Smooth muscle cell (in vitro differentiated cells): Measurements from ENCODE around the gene CD164L2. TPM values are rescaled to one million over a fixed set of nuclear protein-coding genes. Genes with fewer than 3 reads are reported as not detected.

Experiments
- DNase-seq: peaks from one replicate; lab custom pipeline; 2025; ENCODE audit not compliant: unreplicated experiment; lab: John Stamatoyannopoulos, UW
- H2AFZ ChIP-seq: fragments of 200-600 bp; sonication (generic); 2 replicates; pipeline ENCODE4 v1.6.0; 2016; ENCODE audit warnings: antibody characterized with exemption, low read depth, mild to moderate bottlenecking
- H3F3A ChIP-seq: fragments of 200-600 bp; sonication (generic); 2 replicates; pipeline ENCODE4 v1.6.0; 2017; ENCODE audit warnings: antibody characterized with exemption, low read depth
- H3K27ac ChIP-seq: fragments of 200-600 bp; sonication (generic); 2 replicates; pipeline ENCODE4 v1.5.1; 2016; ENCODE audit warnings: low read depth, mild to moderate bottlenecking
- H3K27me3 ChIP-seq: fragments of 200-600 bp; sonication (generic); 2 replicates; pipeline ENCODE4 v1.6.1; 2016; ENCODE audit warnings: low read depth, mild to moderate bottlenecking
- H3K36me3 ChIP-seq: fragments of 200-600 bp; sonication (generic); 2 replicates; pipeline ENCODE4 v1.5.1; 2016; ENCODE audit warnings: low read depth
- H3K4me1 ChIP-seq: fragments of 200-600 bp; sonication (generic); 2 replicates; pipeline ENCODE4 v1.5.1; 2016; ENCODE audit warnings: low read depth
- H3K4me2 ChIP-seq: fragments of 200-600 bp; sonication (generic); 2 replicates; pipeline ENCODE4 v1.6.0; 2016; ENCODE audit warnings: mild to moderate bottlenecking
- H3K4me3 ChIP-seq: fragments of 200-600 bp; sonication (generic); 2 replicates; pipeline ENCODE4 v1.5.1; 2016; ENCODE audit warnings: mild to moderate bottlenecking
- H3K79me2 ChIP-seq: fragments of 200-600 bp; sonication (generic); 2 replicates; pipeline ENCODE4 v1.6.0; 2016; ENCODE audit warnings: low read depth, mild to moderate bottlenecking
- H3K9ac ChIP-seq: fragments of 200-600 bp; sonication (generic); 2 replicates; pipeline ENCODE4 v1.6.0; 2016; ENCODE audit warnings: low read depth
- H3K9me3 ChIP-seq: fragments of 200-600 bp; sonication (generic); replicated peaks from 2 replicates; pipeline ENCODE4 v1.5.1; 2016; ENCODE audit warnings: low read depth
- H4K20me1 ChIP-seq: fragments of 200-600 bp; sonication (generic); 2 replicates; pipeline ENCODE4 v1.6.0; 2016; ENCODE audit warnings: low read depth
- CTCF ChIP-seq: fragments of 200-600 bp; sonication (generic); IDR thresholded peaks from 2 replicates; pipeline ENCODE4 v1.5.1; 2017; ENCODE audit warnings: borderline replicate concordance, mild to moderate bottlenecking, antibody characterized with exemption; ENCODE audit not compliant: insufficient read depth, poor library complexity, severe bottlenecking
- WGBS: methylation state at CpG from one replicate; pipeline ENCODE4 v1.1.7; 2016; ENCODE audit warnings: low lambda C conversion rate; 5-methylcytosine and 5-hydroxymethylcytosine counted together
- polyA plus RNA-seq: library from polyadenylated mRNA; unstranded; fragments of >200 nt; fragmentation: Nextera tagmentation; extraction: Ambion mirVana; gene quantifications from 2 replicates; pipeline ENCODE4 v1.2.1, GENCODE V29; 2016
- total RNA-seq: library from RNA; depleted of rRNA; stranded (reverse); fragments of >200 nt; gene quantifications from 2 replicates; pipeline ENCODE4 v1.2.3, GENCODE V29; 2014

CD164L2 gene
- total and polyA plus RNA-seq, 2 experiments from 2014 or later = 0.31 to 0.45 TPM

GRCh38 chr1:27348861-27349783, 34.0 kb downstream of the CD164L2 start:
- Histone ChIP-seq H4K20me1 (no peaks in the 10 kb centered on the region), H3K4me1 (peaks cover 7% of the 10 kb centered on the region), H3K27me3 (no peaks in the 10 kb centered on the region), H2AFZ (no peak overlapping the region), H3K36me3 (no peaks in the 10 kb centered on the region), H3K9ac (no peak overlapping the region), H3K4me2 (peak overlapping the region; percentile 78), H3K9me3 (no peaks in the 10 kb centered on the region), H3K79me2 (no peaks in the 10 kb centered on the region), H3K27ac (no peak overlapping the region), H3K4me3 (peak overlapping the region; percentile 44), H3F3A (no peaks in the 10 kb centered on the region)
- DNase-seq = no peak
- no peak for TF ChIP-seq CTCF
- 23% methylated on average over 37 of the region's 51 CpGs for WGBS

DNA sequence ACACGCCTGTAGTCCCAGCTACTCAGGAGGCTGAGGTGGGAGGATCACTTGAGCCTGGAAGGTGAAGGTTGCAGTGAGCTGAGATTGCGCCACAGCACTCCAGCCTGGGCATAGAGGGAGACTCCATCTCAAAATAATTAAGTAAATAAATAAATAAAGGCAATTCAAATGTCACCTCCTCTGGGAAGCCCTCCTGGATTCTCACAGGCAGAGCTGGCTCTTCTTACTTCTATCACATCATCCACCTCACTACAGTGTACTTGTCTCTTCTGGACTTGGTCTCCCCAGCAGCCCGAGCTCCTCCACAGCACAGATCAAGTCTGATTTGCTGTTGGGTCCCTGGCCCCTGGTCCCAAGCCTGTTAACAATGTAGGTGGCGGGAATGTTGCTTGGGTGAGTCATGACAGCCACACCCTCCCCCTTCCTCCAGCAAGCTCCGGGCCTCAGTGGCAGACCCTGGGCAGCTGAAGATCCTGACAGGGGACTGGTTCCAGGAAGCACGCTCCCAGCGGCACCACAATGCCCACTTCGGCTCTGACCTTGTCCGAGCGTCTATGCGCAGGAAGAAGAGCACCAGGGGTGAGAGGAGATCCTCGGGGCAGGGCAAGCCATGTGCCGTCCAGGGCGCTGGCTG, 36.0 kb downstream of the CD164L2 start:
- TF ChIP-seq CTCF = no peak
- WGBS = 77% methylated on average over 14 of the region's 14 CpGs
- DNase-seq = no peak
- no peak overlapping the region for H3K27ac ChIP-seq
- no peak overlapping the region for H3K4me3 ChIP-seq
- H3K4me2 ChIP-seq = no peak overlapping the region
- no peaks in the 10 kb centered on the region for H4K20me1 ChIP-seq
- H3F3A ChIP-seq = no peaks in the 10 kb centered on the region
- H3K27me3 ChIP-seq = no peaks in the 10 kb centered on the region
- no peak overlapping the region for H2AFZ ChIP-seq
- no peaks in the 10 kb centered on the region for H3K9me3 ChIP-seq
- H3K36me3 ChIP-seq = no peaks in the 10 kb centered on the region
- peaks cover 17% of the 10 kb centered on the region for H3K4me1 ChIP-seq
- H3K79me2 ChIP-seq = no peaks in the 10 kb centered on the region
- H3K9ac ChIP-seq = no peak overlapping the region

- DNase-seq = no peak
- no peak overlapping the region for H3K4me3 ChIP-seq
- H3K9ac ChIP-seq = no peak overlapping the region
- H3K4me2 ChIP-seq = no peak overlapping the region
- 99% methylated on average over 8 of the region's 8 CpGs for WGBS
- H3K36me3 ChIP-seq = no peaks in the 10 kb centered on the region
- TF ChIP-seq CTCF = no peak
- no peak overlapping the region for H3K27ac ChIP-seq
- no peaks in the 10 kb centered on the region for H4K20me1 ChIP-seq
- peaks cover 25% of the 10 kb centered on the region for H3K4me1 ChIP-seq
- no peaks in the 10 kb centered on the region for H3K27me3 ChIP-seq
- H3K9me3 ChIP-seq = no peaks in the 10 kb centered on the region
- H3K79me2 ChIP-seq = no peaks in the 10 kb centered on the region
- H3F3A ChIP-seq = no peaks in the 10 kb centered on the region
- H2AFZ ChIP-seq = no peak overlapping the region
Observed at GRCh38 chr1:27346357-27346756, 36.8 kb downstream of the CD164L2 start.
